ENCODE measurements around the gene ANXA11. TPM values are rescaled to one million over a fixed set of nuclear protein-coding genes. Genes with fewer than 3 reads are reported as not detected.

The ANXA11 gene
- total RNA-seq, 1 donor from 2014 or later = 122 TPM

- no peaks in the 10 kb centered on the region for H3K9me3 ChIP-seq (ENCODE audit: insufficient read depth, low read depth, low read length)
- Mint-ChIP-seq H3K27ac (ENCODE audit: unreplicated experiment) (no peak overlapping the region), H3K4me1 (ENCODE audit: low read depth, unreplicated experiment) (peaks cover 14% of the 10 kb centered on the region), H3K36me3 (ENCODE audit: low read depth, unreplicated experiment) (peaks cover 7% of the 10 kb centered on the region), H3K4me3 (ENCODE audit: unreplicated experiment) (no peak overlapping the region), H3K27me3 (ENCODE audit: low read depth, unreplicated experiment) (no peaks in the 10 kb centered on the region), H3K9me3 (ENCODE audit: unreplicated experiment) (peaks cover 1% of the 10 kb centered on the region)
- no peaks in the 10 kb centered on the region for H3K27me3 ChIP-seq (ENCODE audit: insufficient read depth, low read length)
- H3K9ac ChIP-seq (ENCODE audit: low read length) = no peak overlapping the region
- H3K4me3 ChIP-seq (ENCODE audit: insufficient read depth, low read depth, low read length) = no peak overlapping the region
- H3K27ac ChIP-seq (ENCODE audit: low read depth, low read length) = no peak overlapping the region
- H3K4me1 ChIP-seq (ENCODE audit: insufficient read depth, low read length) = no peaks in the 10 kb centered on the region
- TF ChIP-seq, protein P1, sequence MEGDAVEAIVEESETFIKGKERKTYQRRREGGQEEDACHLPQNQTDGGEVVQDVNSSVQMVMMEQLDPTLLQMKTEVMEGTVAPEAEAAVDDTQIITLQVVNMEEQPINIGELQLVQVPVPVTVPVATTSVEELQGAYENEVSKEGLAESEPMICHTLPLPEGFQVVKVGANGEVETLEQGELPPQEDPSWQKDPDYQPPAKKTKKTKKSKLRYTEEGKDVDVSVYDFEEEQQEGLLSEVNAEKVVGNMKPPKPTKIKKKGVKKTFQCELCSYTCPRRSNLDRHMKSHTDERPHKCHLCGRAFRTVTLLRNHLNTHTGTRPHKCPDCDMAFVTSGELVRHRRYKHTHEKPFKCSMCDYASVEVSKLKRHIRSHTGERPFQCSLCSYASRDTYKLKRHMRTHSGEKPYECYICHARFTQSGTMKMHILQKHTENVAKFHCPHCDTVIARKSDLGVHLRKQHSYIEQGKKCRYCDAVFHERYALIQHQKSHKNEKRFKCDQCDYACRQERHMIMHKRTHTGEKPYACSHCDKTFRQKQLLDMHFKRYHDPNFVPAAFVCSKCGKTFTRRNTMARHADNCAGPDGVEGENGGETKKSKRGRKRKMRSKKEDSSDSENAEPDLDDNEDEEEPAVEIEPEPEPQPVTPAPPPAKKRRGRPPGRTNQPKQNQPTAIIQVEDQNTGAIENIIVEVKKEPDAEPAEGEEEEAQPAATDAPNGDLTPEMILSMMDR (IDR thresholded peaks at IDR 0.05; ENCODE audit: insufficient read depth, low read depth, low read length) = no peak
- TF ChIP-seq EZH2 (IDR thresholded peaks at IDR 0.05; ENCODE audit: insufficient read depth, low read length) = no peak
- H3K79me2 ChIP-seq (ENCODE audit: insufficient read depth, low read length) = peaks cover 95% of the 10 kb centered on the region
- no peak overlapping the region for H2AFZ ChIP-seq (ENCODE audit: low read depth, low read length)
- no peak for FAIRE-seq
- H3K4me2 ChIP-seq (ENCODE audit: low read length) = no peak overlapping the region
- no peaks in the 10 kb centered on the region for H3K36me3 ChIP-seq (ENCODE audit: insufficient read depth, low read length)
- DNase-seq (ENCODE audit: low read depth) = no peak
- peaks cover 86% of the 10 kb centered on the region for H4K20me1 ChIP-seq (ENCODE audit: insufficient read depth, low read length)
These were observed 18.8 kb downstream of the ANXA11 start for GRCh38 chr10:80186364-80187012.

- H3K4me1 Mint-ChIP-seq (ENCODE audit: low read depth, unreplicated experiment) = peaks cover 12% of the 10 kb centered on the region
- H3K4me2 ChIP-seq (ENCODE audit: low read length) = no peak overlapping the region
- H4K20me1 ChIP-seq (ENCODE audit: insufficient read depth, low read length) = peaks cover 90% of the 10 kb centered on the region
- no peak overlapping the region for H2AFZ ChIP-seq (ENCODE audit: low read depth, low read length)
- no peak overlapping the region for H3K4me3 ChIP-seq (ENCODE audit: insufficient read depth, low read depth, low read length)
- H3K27me3 Mint-ChIP-seq (ENCODE audit: low read depth, unreplicated experiment) = no peaks in the 10 kb centered on the region
- TF ChIP-seq, protein P1 (IDR thresholded peaks at IDR 0.05; ENCODE audit: insufficient read depth, low read depth, low read length) = no peak
- no peak for TF ChIP-seq EZH2 (IDR thresholded peaks at IDR 0.05; ENCODE audit: insufficient read depth, low read length)
- H3K27ac ChIP-seq (ENCODE audit: low read depth, low read length) = no peak overlapping the region
- H3K9me3 ChIP-seq (ENCODE audit: insufficient read depth, low read depth, low read length) = no peaks in the 10 kb centered on the region
- no peak overlapping the region for H3K9ac ChIP-seq (ENCODE audit: low read length)
- peaks cover 95% of the 10 kb centered on the region for H3K79me2 ChIP-seq (ENCODE audit: insufficient read depth, low read length)
- no peaks in the 10 kb centered on the region for H3K4me1 ChIP-seq (ENCODE audit: insufficient read depth, low read length)
- H3K9me3 Mint-ChIP-seq (ENCODE audit: unreplicated experiment) = no peaks in the 10 kb centered on the region
- no peak for DNase-seq (ENCODE audit: low read depth)
- H3K27ac Mint-ChIP-seq (ENCODE audit: unreplicated experiment) = no peak overlapping the region
- H3K36me3 Mint-ChIP-seq (ENCODE audit: low read depth, unreplicated experiment) = peaks cover 5% of the 10 kb centered on the region
- H3K36me3 ChIP-seq (ENCODE audit: insufficient read depth, low read length) = no peaks in the 10 kb centered on the region
- FAIRE-seq = no peak
- no peaks in the 10 kb centered on the region for H3K27me3 ChIP-seq (ENCODE audit: insufficient read depth, low read length)
- H3K4me3 Mint-ChIP-seq (ENCODE audit: unreplicated experiment) = no peak overlapping the region
These were observed 19.6 kb downstream of the ANXA11 start for GRCh38 chr10:80185578-80186299.

DNA sequence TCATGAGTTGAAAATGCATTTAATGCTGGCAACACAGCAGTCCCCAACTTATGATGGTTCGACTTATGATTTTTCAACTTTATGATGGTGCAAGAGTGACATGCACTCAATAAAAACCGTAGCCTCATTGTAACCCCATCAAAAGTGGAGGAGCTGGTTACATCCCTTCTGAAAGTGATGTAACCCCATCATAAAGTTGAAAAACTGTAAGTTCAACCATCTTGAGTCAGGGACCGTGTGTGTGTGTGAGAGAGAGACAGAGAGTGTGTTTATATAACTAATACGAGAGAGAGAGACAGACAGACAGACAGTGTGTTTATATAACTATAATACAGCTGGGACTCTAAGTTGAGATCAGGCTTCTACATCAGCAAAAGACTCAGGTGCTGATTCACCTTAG lies 21.0 kb downstream of the ANXA11 start:
- FAIRE-seq (no peak), DNase-seq (ENCODE audit: low read depth) (no peak)
- no peak overlapping the region for H3K27ac ChIP-seq (ENCODE audit: low read depth, low read length)
- H2AFZ ChIP-seq (ENCODE audit: low read depth, low read length) = no peak overlapping the region
- H3K4me2 ChIP-seq (ENCODE audit: low read length) = no peak overlapping the region
- H3K36me3 ChIP-seq (ENCODE audit: insufficient read depth, low read length) = peaks cover 3% of the 10 kb centered on the region
- H3K4me3 Mint-ChIP-seq (ENCODE audit: unreplicated experiment) = no peak overlapping the region
- H3K4me1 Mint-ChIP-seq (ENCODE audit: low read depth, unreplicated experiment) = peaks cover 9% of the 10 kb centered on the region
- H3K36me3 Mint-ChIP-seq (ENCODE audit: low read depth, unreplicated experiment) = peaks cover 5% of the 10 kb centered on the region
- peaks cover 96% of the 10 kb centered on the region for H4K20me1 ChIP-seq (ENCODE audit: insufficient read depth, low read length)
- TF ChIP-seq EZH2 (IDR thresholded peaks at IDR 0.05; ENCODE audit: insufficient read depth, low read length) = no peak
- TF ChIP-seq, protein P1 (IDR thresholded peaks at IDR 0.05; ENCODE audit: insufficient read depth, low read depth, low read length) = no peak
- H3K4me3 ChIP-seq (ENCODE audit: insufficient read depth, low read depth, low read length) = no peak overlapping the region
- H3K27me3 Mint-ChIP-seq (ENCODE audit: low read depth, unreplicated experiment) = no peaks in the 10 kb centered on the region
- H3K27ac Mint-ChIP-seq (ENCODE audit: unreplicated experiment) = no peak overlapping the region
- no peaks in the 10 kb centered on the region for H3K9me3 Mint-ChIP-seq (ENCODE audit: unreplicated experiment)
- no peaks in the 10 kb centered on the region for H3K9me3 ChIP-seq (ENCODE audit: insufficient read depth, low read depth, low read length)
- H3K9ac ChIP-seq (ENCODE audit: low read length) = no peak overlapping the region
- H3K4me1 ChIP-seq (ENCODE audit: insufficient read depth, low read length) = no peaks in the 10 kb centered on the region
- peaks cover 99% of the 10 kb centered on the region for H3K79me2 ChIP-seq (ENCODE audit: insufficient read depth, low read length)
- H3K27me3 ChIP-seq (ENCODE audit: insufficient read depth, low read length) = no peaks in the 10 kb centered on the region

Measured in astrocyte (in vitro differentiated cells and primary cell).